HepG2 (cell line): ENCODE measurements around the gene TULP4.

Experiments
- ATF1 ChIP-seq: IDR thresholded peaks from 2 replicates; pipeline ENCODE4 v1.6.1; 2016; ENCODE audit warnings: mild to moderate bottlenecking, control low read depth
- CC2D1A ChIP-seq: sonication (generic); formaldehyde crosslinking; IDR thresholded peaks from 2 replicates; pipeline ENCODE4 v1.8.1; 2023; ENCODE audit warnings: mild to moderate bottlenecking, missing genetic modification reagents
- CEBPB ChIP-seq: IDR thresholded peaks from 2 replicates; pipeline ENCODE4 v1.6.1; 2011; ENCODE audit warnings: low read depth, low read length, improper control_type of control experiment, borderline replicate concordance
- EEA1 ChIP-seq: sonication (generic); formaldehyde crosslinking; IDR thresholded peaks from 2 replicates; pipeline ENCODE4 v1.5.1; 2020; ENCODE audit warnings: mild to moderate bottlenecking, missing genetic modification reagents, borderline replicate concordance
- POLR2AphosphoS2 ChIP-seq: IDR thresholded peaks from 2 replicates; pipeline ENCODE4 v1.6.1; 2011; ENCODE audit warnings: low read depth, low read length, improper control_type of control experiment
- POLR2AphosphoS5 ChIP-seq: IDR thresholded peaks from 2 replicates; pipeline ENCODE4 v1.6.1; 2012; ENCODE audit warnings: low read depth, low read length
- ZIK1 ChIP-seq: sonication (generic); formaldehyde crosslinking; IDR thresholded peaks from 2 replicates; pipeline ENCODE4 v1.5.0; 2020; ENCODE audit warnings: mild to moderate bottlenecking, low read depth, missing genetic modification reagents, borderline replicate concordance
- ZZZ3 ChIP-seq: sonication (generic); formaldehyde crosslinking; IDR thresholded peaks from 2 replicates; pipeline ENCODE4 v1.4.0; 2020; ENCODE audit warnings: missing genetic modification reagents, mild to moderate bottlenecking, borderline replicate concordance
- TF ChIP-seq, protein P1 (sequence below): sonication (generic); formaldehyde crosslinking; IDR thresholded peaks from 2 replicates; pipeline ENCODE4 v1.5.0; 2020; ENCODE audit warnings: mild to moderate bottlenecking, missing genetic modification reagents, moderate library complexity
- TF ChIP-seq, protein P2 (sequence below): IDR thresholded peaks from 2 replicates; pipeline ENCODE4 v1.6.1; 2012; ENCODE audit warnings: inconsistent platforms

DNA sequence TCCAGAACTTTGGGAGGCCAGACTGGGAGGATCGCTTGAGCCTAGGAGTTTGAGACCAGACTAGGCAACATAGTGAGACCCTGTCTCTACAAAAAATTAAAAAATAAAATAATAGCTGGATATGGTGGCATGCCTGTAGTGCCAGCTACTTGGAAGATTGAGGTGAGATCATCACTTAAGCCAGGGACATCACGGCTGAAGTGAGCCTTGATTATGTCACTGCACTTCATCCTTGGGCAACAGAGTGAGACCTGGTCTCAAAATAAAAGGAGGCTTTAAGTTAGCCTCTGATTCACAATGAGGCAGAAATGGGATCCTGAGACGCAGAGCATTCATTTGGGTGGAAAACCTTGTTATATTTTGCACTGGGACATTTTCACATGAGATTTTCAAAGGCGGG, 57.0 kb downstream of the TULP4 start:
- TF ChIP-seq, protein P1, sequence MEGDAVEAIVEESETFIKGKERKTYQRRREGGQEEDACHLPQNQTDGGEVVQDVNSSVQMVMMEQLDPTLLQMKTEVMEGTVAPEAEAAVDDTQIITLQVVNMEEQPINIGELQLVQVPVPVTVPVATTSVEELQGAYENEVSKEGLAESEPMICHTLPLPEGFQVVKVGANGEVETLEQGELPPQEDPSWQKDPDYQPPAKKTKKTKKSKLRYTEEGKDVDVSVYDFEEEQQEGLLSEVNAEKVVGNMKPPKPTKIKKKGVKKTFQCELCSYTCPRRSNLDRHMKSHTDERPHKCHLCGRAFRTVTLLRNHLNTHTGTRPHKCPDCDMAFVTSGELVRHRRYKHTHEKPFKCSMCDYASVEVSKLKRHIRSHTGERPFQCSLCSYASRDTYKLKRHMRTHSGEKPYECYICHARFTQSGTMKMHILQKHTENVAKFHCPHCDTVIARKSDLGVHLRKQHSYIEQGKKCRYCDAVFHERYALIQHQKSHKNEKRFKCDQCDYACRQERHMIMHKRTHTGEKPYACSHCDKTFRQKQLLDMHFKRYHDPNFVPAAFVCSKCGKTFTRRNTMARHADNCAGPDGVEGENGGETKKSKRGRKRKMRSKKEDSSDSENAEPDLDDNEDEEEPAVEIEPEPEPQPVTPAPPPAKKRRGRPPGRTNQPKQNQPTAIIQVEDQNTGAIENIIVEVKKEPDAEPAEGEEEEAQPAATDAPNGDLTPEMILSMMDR (CRISPR knock-in tag) = no peak
- TF ChIP-seq POLR2AphosphoS2 (no peak), ATF1 (CRISPR knock-in tag) (no peak), CEBPB (no peak), CC2D1A (no peak), POLR2AphosphoS5 (no peak), ZIK1 (CRISPR knock-in tag) (no peak), ZZZ3 (CRISPR knock-in tag) (no peak), EEA1 (no peak)
- TF ChIP-seq, protein P2, sequence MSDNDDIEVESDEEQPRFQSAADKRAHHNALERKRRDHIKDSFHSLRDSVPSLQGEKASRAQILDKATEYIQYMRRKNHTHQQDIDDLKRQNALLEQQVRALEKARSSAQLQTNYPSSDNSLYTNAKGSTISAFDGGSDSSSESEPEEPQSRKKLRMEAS = no peak
